ENCODE measurements around the gene KCNK5.
A peak's percentile ranks its signal among the peaks of the same experiment; 100 is the strongest.

KCNK5 gene

GRCh38 chr6:39196673-39197091 is 32.6 kb downstream of the KCNK5 start:
- no peak for DNase-seq

DNA sequence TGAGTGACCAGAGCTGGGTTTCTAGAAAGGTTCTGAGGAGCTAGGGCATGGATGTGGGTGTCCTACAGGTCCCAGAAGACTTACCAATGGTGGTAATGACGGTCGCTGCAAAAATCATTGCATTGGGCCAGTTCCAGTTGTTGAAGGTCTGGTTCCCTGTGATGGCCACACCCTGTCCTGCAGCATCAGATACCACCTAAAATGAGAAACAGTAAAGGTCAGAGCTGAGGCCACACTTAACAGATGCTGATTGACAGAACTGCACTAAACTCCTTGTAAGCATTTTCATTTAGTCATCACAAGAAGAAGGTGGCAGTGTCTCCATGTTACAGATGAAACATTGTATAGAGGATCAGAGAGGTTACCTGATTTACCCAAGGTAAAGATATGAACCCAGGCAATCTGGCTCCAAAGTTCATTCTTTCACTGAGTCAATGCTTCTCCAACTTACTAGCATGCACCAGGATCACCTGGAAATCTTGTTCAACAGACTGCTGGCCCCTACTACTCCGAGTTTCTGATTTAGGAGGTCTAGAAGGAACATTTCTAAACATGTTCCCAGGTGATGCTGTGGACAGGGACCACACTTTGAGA is 33.4 kb downstream of the KCNK5 start:
- no peak for DNase-seq

- no peak for DNase-seq
These were observed 34.8 kb downstream of the KCNK5 start for GRCh38 chr6:39194466-39194865.

DNA sequence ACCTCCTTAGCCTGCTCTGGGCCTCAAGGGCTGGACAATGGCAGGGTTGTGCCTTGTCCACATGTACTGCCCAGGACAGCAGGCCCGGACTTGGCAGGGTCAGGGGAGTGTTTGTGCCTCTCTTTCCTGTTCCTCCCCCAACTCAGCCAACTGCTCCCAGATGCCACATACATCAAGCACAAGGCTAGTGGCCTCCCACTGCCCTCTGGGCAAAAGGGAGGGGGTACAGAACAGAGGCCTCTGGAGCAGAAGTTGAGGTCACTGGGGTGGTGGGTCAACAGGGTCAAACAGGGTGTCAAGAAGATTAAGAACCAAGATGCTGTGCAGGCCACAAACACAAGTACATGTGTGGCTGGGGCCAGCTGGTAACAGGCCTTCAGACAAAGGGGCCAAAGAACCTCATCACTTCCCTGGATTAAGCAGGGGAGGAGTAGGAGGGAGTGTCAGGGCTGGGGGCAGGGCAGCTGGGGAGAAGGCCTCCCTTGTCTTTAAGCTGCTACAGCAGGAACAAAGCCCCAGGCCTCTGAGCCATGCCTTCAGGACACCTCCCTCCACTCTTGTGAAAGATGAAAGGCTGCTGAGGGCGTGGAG is 36.0 kb downstream of the KCNK5 start:
- no peak for DNase-seq

DNA sequence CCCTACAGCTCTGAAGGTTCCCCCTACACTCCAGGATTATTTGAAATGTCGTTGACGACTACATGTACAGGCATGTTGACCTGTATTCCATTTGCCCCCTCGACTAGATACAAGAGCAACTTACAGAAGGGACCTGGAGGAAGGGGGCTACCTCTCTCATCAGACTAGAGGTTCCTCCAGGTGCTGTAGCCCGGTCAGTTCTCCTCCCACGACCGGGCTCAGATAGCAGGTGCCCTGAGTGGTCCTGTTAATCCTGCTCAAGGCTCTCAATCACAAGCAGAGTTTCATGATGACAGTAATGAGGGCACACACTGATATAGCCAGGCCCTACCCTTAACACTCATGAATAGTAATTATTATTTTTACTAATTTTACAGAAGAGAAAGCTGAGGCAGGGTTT is 36.5 kb downstream of the KCNK5 start:
- no peak for DNase-seq

DNA sequence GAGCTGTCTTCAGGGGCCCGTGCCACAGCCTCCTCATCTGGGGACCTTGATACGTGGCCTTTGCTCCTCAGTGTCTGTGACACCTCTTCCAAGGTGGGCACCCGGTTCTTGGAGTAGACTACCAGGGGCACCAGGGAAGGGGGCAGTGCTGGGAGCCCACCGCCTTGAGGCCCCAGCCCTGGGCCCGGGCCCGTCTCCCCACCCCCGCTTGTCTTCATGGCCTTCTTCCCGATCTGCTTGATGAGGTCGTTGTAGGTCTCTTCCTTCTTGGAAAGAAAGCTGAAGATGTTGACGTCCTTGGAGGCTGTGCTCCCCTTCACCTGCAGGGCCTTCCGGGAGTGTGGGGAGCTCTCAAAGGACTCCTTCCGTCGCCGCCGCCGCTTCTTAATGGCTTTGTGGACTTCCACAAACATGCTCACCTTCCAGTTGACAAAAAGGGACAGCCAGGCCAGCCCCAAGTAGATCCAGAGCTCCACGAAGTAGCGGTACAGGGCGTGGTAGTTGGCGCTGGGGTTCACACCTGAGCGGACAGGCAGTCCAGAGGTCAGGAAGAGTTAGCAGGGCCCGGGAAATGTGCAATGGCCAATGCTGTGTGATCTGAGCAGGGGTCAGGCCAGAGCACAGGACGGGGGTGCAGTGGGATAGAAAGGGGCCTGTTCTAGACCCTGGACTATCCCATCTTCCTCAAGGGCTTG is 37.9 kb downstream of the KCNK5 start:
- no peak for DNase-seq

- no peak for DNase-seq
These were observed 38.6 kb downstream of the KCNK5 start for GRCh38 chr6:39190545-39191235.

- no peak for DNase-seq
These were observed 39.2 kb downstream of the KCNK5 start for GRCh38 chr6:39189915-39190544.

DNA sequence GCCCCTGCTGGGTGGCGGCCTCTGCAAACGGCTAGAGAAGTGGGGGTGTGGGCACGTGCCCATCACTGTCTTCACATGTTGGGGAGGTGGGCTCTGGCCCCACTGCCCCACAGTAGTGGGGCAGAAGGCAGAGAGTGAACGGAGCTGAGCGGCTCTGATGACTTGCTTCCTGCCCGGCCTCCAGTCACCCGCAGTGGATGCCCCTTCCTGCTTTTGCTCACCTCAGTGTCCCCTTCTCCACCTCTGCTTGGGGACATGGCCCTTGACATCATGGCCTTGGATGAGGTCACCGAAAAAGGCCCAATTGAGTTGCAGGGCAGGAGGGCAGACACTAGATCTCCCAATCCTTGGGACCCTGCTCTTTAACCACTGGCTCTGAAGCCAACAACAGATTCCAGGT is 40.1 kb downstream of the KCNK5 start:
- no peak for DNase-seq

DNA sequence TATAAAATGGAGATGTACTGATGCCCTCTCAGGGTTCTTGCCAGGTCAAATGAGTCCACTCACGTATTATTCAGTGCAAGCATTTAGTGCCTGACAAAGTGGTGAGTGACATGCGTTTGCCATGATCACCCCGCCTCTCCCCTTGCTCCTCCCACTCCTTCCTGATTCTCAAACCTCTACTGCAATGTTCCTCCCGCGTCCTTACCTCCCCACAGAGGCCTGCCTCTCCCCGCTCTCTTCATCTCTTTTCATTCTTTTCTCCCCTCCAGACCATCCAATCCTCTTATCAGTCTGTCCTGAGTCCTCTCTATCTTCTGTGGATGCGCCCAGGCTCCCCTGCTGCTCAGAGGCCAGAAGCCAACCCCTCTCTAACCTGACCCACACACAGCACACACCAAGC is 40.7 kb downstream of the KCNK5 start:
- no peak for DNase-seq

- DNase-seq = no peak
These were observed 41.2 kb downstream of the KCNK5 start for GRCh38 chr6:39188098-39188450.

DNA sequence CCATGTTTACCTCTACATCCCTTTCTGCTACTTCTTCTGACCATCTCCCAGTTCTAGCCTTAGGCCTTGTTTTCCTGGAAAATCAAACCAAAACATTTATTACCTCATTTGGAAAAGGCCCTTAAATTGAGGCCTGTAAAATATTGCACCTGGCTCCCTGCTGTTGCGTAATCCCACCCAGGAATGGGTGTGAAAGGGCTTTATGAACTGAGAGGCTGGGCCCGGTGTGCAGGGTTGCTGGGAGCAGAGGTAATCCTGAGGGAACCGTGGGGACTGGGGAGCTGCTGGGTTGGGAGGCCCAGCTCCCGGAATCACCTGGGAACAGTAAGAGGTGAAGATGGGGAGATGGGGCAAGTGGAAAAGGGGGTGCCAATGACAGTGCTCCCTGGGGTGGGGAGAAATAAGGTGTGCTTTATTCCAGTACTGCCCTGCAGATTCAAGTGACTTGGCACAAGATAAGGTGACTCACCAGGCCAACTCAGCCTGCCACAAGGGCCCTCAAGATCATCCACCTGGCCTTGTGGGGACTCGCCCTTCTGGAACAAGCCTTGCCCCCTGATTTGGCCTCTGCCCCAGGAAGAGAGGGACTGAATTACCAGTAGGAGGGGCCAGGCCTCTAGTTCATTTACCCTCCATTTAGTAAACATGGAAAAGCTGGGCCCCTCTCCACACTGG is 44.2 kb downstream of the KCNK5 start:
- no peak for DNase-seq

- peak in 1 of 2 experiments; percentile 46 for DNase-seq
These were observed 46.7 kb downstream of the KCNK5 start for GRCh38 chr6:39182604-39183003.

DNA sequence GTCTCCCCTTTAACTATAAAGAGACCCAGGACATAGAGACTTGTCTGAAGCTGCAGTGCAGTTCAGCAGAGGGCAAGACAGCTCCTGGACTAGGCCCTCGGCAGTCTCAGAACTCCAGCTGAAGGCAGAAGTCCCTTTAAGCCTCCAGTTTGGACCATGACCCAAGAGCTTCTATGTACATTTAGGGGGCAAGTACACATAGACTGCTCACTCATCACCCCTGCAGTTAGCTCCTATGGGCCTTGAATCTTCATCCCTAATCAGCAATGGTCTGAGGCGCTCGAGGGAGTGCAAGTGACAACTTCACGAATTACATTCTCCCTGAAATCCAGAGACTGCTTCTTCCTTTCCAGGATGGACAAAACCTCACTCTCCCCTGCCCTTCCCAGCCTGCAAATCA is 47.4 kb downstream of the KCNK5 start:
- DNase-seq = no peak

GRCh38 chr6:39181333-39181732 is 47.9 kb downstream of the KCNK5 start:
- no peak for DNase-seq

- DNase-seq = no peak
These were observed 50.5 kb downstream of the KCNK5 start for GRCh38 chr6:39178804-39179203.

DNA sequence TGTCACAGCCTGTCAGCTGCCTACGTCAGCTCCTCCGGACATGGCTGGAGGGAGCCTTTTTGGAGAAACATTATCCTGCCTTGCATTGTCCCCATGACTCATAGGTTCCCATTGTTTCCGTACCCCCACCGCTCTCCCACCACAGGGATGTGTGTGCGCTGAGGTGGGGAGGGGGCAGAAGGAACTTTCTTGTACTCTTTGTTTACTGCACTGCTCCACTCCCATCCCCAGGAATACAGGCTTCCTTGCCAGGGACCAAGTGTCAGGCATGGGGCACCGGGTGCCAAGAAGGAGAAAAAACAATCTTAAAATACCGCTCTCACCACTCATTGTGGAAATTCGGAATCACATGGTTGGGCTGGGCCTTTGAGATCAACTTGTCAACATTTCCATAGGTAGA is 51.0 kb downstream of the KCNK5 start:
- DNase-seq = no peak

DNA sequence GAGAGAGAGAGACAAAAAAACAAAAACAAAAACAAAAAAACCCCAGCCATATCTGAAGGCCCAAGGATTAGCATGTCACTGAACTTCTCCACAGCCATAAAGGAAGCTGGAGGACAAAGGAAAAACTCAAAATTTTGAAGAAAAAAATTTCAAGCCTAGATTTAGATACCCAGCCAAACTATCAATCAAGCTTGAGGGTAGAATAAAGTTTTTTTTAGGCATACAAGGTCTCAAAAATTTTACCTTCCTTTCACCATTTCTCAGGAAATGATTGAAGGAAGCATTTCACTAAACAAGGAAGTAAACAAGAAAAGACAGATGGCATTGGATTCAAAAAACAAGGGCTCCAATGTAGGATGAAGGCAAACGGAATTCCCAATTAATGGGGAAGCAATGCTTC is 52.1 kb downstream of the KCNK5 start:
- DNase-seq = no peak

GRCh38 chr6:39173270-39173669 is 56.0 kb downstream of the KCNK5 start:
- DNase-seq = no peak

- DNase-seq = no peak
These were observed 56.9 kb downstream of the KCNK5 start for GRCh38 chr6:39172377-39172757.

- DNase-seq = no peak
These were observed 57.5 kb downstream of the KCNK5 start for GRCh38 chr6:39171489-39172376.

DNA sequence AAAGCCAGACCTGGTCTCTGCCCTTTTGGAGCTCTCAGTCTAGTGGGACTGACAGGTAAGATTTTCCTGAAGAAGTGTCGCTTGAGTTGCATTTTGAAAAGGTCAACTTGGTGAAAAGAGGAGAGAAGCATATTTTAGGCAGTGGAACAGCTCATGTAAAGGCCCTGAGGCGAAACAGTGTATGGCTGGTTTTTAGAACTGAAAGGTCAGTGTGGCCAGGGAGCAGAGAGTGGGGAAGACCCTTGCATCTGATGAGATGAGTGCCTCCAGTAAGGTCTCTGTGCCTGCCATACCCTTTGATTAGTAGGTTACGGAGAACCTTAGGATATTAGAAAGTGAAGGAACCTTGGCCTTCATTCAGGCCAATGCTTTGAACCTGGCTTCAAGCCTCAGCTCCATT is 58.4 kb downstream of the KCNK5 start:
- DNase-seq = no peak
